NB4 (cell line): Measurements from ENCODE around the gene ASPRV1.
A peak's percentile ranks its signal among the peaks of the same experiment; 100 is the strongest.

Experiments
- DNase-seq: peaks from one replicate; pipeline ENCODE4 v3.0.0; 2010; ENCODE audit warnings: low read depth
- H3K4me3 ChIP-seq: one replicate; pipeline ENCODE4 v1.5.1; 2011; ENCODE audit warnings: mild to moderate bottlenecking, low read depth, low read length, moderate library complexity
- MYC ChIP-seq: IDR thresholded peaks from 2 replicates; pipeline ENCODE4 v1.6.1; 2011; ENCODE audit warnings: low read depth, low read length
- POLR2A ChIP-seq: IDR thresholded peaks from 2 replicates; pipeline ENCODE4 v1.6.1; 2011; ENCODE audit warnings: mild to moderate bottlenecking; ENCODE audit not compliant: insufficient read length; ENCODE audit errors: extremely low read depth
- TF ChIP-seq, protein P1 (sequence below): IDR thresholded peaks from 2 replicates; pipeline ENCODE4 v1.6.1; 2011; ENCODE audit warnings: low read depth, low read length
- TF ChIP-seq, protein P2 (sequence below): IDR thresholded peaks from one replicate; pipeline ENCODE4 v1.5.1; 2012; ENCODE audit warnings: low read depth, low read length

Gene ASPRV1

DNA sequence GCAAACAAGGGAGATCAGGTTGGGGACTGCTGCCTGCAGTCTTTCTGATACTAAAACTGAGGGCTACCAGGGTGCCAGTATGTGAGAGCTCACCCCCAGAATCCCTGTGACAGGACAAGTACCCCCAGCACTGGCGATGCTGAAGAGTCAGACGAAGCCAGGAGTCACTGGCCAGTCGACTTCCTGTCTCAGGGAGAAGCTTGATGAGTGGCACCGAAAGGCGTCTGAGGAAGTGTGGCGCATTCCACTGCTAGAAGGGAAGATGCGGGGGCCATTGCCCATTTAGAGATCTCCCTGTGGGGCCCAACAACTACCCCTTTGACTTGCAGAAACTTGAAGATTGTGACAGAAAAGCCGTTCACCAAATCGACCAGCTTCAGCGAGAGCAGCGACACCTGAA lies 24.5 kb downstream of the ASPRV1 start:
- TF ChIP-seq, protein P1, sequence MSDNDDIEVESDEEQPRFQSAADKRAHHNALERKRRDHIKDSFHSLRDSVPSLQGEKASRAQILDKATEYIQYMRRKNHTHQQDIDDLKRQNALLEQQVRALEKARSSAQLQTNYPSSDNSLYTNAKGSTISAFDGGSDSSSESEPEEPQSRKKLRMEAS: no peak
- TF ChIP-seq MYC (no peak), POLR2A (no peak)
- TF ChIP-seq, protein P2, sequence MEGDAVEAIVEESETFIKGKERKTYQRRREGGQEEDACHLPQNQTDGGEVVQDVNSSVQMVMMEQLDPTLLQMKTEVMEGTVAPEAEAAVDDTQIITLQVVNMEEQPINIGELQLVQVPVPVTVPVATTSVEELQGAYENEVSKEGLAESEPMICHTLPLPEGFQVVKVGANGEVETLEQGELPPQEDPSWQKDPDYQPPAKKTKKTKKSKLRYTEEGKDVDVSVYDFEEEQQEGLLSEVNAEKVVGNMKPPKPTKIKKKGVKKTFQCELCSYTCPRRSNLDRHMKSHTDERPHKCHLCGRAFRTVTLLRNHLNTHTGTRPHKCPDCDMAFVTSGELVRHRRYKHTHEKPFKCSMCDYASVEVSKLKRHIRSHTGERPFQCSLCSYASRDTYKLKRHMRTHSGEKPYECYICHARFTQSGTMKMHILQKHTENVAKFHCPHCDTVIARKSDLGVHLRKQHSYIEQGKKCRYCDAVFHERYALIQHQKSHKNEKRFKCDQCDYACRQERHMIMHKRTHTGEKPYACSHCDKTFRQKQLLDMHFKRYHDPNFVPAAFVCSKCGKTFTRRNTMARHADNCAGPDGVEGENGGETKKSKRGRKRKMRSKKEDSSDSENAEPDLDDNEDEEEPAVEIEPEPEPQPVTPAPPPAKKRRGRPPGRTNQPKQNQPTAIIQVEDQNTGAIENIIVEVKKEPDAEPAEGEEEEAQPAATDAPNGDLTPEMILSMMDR: no peak
- no peak overlapping the region for H3K4me3 ChIP-seq
- no peak for DNase-seq

- H3K4me3 ChIP-seq: no peak overlapping the region
- no peak for TF ChIP-seq MYC
- TF ChIP-seq, protein P2: no peak
- no peak for DNase-seq
Measured at GRCh38 chr2:69935011-69935410, 26.4 kb downstream of the ASPRV1 start.

GRCh38 chr2:69934614-69934908 lies 26.9 kb downstream of the ASPRV1 start:
- TF ChIP-seq, protein P1: no peak
- TF ChIP-seq MYC: no peak
- no peak for TF ChIP-seq POLR2A
- TF ChIP-seq, protein P2: no peak

GRCh38 chr2:69933839-69934613 lies 27.4 kb downstream of the ASPRV1 start:
- TF ChIP-seq POLR2A (no peak), MYC (no peak)
- TF ChIP-seq, protein P2: no peak
- TF ChIP-seq, protein P1: no peak
- no peak overlapping the region for H3K4me3 ChIP-seq
- DNase-seq: peak; percentile 62

More at GRCh38 chr2:69934614-69934908, 26.9 kb downstream of the ASPRV1 start:
- H3K4me3 ChIP-seq: no peak overlapping the region
- DNase-seq: no peak

DNA sequence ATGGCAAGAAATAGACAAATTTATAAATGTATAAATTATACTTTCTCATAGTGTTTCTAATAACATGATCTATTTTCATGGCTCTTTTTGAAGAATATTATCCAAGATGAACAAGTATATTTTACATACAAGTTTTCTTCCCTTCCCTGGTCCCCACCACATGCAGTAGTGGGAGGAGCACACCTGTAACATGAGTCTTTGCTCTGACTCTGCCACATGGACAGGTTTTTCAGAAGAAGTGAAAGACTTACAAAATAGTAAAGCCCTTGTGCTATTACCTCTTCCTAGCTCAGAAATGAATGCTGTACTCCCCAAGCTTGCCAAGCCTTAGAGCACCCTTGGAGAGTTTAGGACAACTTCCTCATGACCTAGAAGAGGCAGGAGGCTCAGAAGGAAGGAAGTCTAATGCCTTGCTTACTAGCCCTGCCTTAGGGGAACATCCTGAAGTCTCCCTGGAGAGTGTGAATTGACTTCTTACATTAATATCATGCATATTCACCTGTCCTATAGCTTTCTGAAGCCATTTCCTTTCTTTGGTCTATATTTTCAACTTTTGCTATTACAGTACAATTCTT lies 28.1 kb downstream of the ASPRV1 start:
- no peak overlapping the region for H3K4me3 ChIP-seq
- peak; percentile 74 for DNase-seq
- TF ChIP-seq, protein P1: no peak
- TF ChIP-seq POLR2A: no peak
- no peak for TF ChIP-seq MYC
- TF ChIP-seq, protein P2: no peak

DNA sequence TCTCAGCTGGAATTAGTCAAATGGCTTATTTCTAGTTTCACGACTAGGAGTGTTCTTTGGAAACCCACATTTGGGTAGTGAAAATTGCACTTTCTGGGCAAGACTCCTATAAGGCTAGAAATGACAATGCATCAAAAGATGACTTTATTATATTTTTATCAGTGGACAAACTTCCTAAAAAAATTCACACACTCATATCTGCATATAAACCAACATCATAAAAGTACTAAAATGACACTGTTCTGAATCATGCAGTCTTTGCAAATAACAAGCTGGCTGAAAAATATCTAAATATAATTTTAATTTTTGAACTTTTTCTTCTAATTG lies 28.9 kb downstream of the ASPRV1 start:
- no peak overlapping the region for H3K4me3 ChIP-seq
- DNase-seq: no peak
- TF ChIP-seq POLR2A: no peak
